HG03159 (cell line): Measurements from ENCODE around the gene JPH3.

Experiments used
- ATAC-seq: cut with Tn5 transposase; IDR thresholded peaks from one replicate; pipeline ENCODE4 v1.9.1; 2021; ENCODE audit warnings: mild to moderate bottlenecking, moderate library complexity; ENCODE audit not compliant: unreplicated experiment

The JPH3 gene

DNA sequence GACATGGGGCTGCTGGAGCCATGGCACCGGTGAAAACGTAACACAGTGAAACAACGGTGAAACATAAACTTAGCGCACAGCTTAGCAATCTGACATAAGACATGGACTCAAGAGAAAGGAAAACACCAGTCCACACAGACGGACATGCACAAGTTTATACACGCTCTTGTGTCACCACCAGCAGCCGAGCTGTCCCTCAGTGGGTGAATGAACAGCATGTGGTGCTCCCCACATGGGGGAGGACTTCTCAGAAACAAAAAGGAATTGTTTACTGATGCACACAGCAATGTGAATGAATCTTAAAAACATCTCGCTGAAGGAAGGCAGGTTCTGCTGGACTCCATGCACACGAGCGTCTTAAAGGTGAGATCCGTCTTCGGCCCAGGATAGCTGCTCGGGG, 129.3 kb downstream of the JPH3 start:
- no peak for ATAC-seq

DNA sequence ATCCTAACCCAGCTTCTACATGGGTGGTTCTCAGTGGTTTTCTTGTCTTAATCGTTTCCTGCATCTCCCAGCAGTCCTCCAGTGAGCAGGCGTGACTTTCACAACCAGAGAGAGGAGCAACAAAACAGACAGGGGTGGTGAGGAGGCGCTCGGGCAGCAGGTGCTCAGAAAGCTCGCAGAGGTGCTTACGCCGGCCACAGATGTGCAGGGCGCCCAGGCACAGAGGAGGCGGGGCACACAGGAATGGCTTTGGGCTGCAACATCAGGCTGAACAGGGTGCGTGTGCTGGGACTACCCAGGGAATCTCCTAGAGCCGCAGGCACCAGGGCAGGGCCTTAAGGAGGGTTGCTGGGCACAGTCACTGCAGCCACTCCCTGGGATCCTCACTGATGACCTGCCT, 130.9 kb downstream of the JPH3 start:
- no peak for ATAC-seq

DNA sequence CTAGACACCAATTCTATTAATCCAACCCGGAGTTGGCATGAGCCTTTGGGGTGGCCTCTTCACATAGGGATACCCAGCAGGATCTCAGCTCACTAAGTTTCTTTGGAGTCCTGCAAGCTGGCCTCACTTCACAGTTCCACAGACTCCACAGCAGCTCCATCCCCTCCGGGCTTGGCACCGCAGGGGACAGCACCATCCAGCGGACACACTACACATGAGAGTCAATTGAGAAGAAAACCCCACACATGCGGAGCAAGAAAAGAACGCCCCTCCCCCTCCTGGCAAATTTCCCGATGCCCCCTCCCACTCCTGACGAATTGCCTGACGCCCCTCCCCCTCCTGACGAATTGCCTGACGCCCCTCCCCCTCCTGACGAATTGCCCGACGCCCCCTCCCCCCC, 132.3 kb downstream of the JPH3 start:
- no peak for ATAC-seq

DNA sequence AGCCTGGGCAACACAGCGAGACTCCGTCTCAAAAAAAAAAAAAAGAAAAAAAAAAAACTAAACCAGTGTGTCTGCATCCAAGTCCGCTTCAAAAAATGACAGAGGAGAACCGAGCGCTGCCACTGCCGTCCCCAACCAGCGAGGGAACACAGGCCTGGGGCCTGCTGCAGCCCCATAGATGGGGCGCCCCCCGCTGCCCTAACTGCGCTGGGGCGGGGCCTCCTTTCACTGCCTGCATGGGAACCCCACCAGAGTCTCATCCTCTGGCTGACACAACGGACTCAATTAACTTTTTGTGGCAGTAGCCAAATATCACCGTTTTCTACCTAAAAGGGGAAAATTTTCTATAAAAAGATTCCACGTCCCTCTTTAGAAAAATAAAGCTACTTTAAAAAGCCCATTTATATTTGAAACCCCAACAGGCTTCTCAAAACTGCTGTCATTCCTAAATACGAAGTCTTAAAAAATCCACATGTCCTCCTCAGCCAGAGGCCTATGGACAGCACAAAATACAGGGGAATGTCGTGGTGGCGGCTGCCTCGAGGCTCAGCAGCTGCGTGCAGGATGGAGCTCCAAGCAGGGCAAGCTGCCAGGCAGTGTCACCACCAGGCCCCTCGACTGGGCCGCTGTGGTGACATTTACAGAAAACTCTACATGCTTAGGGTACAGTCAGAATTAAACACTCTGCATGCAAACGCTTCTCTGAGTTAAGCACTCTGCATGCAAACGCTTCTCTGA, 133.1 kb downstream of the JPH3 start:
- no peak for ATAC-seq

DNA sequence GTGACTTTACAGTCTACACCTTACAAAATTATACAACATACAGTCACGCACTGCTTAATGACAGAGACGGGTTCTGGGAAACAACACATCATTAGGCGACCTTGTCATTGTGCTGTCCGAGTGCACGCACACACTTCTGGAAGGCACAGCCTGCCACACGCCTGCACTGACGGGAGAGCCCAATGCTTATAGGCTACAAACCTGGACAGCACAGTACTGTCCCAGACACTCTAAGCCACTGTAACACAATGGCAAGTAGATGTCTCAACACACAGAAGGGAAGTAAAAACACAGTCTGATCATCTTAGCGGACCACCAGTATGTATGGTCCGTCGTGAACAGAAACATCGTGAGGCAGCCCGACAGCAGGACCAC, 133.7 kb downstream of the JPH3 start:
- no peak for ATAC-seq

DNA sequence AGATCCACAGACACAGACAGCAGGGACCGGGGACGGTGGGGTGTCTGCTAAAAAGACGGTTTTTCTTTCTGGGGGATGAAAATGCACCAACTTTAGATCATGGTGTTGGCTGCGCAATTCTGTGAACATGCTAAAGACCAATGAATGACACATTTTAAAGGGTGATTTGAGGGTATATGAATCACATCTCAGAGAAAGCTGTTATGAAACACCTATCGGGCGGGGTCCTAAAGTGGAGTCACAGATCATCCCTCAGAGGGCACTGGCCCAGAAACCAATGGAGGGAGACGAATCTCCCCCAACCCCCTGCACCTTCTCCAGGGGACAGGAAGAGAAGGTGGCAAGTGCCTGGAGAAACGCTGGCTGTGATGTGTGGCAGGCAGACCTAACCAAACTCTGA, 137.5 kb downstream of the JPH3 start:
- ATAC-seq: no peak

DNA sequence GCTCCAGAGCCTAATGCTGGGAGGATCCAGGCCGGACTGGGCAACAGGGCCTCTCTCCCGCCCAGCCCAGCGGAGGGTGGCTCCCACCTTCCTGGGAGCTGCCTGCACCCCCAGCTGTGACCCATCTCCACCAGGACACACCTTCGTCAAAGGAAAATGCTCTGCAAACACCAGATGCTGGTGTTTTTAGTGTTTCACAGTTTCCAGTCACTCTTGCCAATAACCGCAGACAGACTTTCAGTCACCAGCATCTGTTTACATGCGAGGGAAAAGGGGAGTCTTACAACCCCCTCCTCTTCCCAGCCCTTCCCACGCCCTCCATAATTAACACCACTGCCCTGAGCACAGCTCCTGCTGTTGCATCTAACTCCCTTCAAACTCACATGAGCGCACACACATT, 138.1 kb downstream of the JPH3 start:
- no peak for ATAC-seq

DNA sequence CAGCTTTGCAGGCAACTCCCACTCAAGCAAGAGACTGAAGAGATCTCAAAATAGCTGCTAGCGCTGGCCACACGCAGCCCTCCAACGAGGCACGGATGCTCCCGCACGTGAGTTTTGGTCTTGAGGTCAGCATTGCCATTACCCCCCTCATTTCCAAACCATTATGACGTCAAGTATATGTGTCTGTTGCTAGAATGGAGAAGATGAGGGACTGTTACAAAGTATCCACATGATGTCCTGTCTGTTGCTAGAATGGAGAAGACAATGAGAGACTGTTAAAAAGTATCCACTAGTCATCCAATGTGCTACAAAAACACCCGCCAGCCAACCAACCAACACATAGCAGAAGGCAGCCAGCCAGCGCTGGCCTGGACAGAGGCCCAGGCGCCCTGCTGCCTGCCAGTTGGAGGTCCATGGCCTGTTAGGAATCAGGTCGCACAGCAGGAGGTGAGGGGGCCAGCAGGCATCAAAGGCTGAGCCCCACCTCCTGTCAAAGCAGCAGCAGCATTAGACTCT, 138.7 kb downstream of the JPH3 start:
- ATAC-seq: no peak

DNA sequence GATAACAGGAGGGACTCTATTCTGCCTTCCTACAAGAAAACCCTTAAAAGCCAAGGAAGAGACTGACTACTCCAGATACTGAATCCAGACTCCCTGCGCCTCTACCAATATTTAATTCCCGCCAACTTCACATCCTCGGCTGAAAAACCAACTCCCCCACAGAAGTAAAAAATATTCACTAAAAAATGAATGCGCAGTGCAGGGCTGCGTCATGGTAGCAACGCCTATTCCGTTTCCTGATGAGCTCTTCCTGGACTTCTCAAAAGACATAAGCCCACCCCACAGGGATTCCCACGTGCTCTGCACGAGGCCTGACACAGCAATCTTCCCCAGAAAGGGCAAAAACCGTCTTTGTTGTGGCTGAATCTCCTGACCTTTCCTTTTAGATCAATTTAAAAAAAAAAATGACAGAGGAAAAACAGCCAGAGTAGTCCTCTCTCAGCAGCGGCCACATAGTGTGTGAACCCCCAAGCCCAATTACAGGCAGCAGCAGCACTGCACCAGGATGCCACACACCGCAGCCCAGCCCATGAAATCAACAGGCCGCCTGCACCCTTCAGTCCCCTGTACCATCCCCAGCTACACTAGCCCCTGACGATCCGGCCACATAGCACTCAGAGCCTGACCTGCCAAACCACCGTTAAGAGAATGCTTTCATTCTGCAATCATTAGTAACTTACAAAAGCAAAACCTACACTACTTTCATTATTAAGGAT, 139.6 kb downstream of the JPH3 start:
- no peak for ATAC-seq

DNA sequence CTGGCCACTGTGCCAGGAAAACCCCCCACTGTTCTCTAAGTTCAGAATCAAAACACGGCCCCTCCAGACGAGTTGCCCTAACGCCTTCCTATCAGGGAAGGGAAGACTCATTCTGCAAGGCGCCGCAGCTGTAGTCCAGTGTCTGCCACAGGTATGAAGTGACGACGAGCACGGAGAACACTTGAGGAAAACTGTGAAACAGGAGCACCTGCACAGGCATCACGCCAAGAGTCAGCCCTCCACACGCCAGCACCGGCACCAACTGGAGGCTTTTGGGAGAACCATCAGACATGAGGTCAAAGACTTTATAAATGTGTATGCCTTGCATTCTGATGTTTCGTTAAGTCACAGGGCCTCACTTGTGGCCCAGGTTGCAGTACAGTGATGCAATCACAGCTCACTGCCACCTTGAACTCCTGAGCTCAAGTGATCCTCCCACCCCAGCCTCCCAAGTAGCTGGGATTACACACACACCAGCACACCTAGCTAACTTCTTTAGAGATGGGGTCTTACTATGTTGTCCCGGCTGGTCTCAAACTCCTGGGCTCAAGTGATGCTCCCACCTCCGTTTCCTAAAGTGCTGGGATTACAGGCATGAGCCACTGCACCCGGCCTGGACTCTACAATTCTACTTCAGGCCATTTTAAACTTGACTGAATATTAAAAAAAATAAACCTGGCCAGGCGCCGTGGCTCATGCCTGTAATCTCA, 140.6 kb downstream of the JPH3 start:
- ATAC-seq: no peak

DNA sequence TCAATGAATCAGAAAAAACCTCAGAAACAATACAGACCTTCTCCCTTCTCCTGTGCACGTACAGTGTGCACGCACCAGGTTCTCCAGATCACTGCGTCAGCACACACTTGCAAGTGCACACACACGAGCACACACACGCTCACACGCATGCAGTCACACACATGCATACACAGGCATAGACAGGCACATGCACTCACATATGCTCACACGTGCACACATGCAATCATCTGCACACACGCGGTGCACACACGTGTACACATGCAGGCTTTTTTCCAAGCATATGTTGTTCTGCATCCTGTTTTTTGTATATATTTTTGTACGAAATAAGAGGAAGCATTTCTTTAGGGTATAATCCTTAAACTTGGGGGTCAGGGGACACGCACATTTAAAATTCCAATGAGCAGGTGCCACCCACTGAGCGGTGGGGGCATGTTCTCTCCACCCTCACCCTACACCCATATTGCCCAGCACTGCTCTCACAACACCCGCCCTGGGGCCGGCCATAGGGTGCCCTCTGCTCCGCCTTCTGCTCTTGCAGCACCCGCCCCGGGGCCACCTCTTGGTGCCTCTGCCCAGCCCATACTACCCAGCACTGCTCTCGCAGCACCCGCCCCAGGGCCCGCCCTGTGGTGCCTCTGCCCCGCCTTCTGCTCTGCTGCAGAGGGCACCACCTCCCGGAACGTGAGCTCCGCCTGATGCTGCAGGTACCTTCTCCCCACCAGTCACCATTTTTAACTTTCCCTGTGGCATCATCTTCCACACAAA, 142.6 kb downstream of the JPH3 start:
- ATAC-seq: no peak

DNA sequence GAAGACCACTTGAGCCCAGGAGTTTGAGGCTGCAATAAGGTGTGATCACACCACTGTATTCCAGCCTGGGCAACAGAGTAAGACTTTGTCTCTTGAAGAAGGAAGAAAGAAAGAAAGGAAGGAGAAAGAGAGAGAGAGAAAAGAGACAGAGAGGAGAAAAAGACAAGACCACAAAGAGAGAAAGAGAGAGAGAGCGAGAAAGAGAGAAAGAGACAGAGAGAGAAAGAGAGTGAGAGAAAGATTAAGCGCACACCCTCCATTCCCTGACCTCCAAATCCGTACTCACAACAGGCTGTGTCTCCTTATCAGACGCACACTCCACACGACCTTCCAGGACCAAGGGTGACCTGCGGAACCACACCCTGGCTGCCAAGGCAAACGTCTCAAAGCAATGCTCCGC, 143.9 kb downstream of the JPH3 start:
- ATAC-seq: no peak
